Measurements from ENCODE around the gene CRACDL. TPM values are rescaled to one million over a fixed set of nuclear protein-coding genes. Genes with fewer than 3 reads are reported as not detected.

CRACDL gene
- total and polyA plus RNA-seq, 2 donors (not counting 3 experiments of a cell fraction or from before 2014, with no cell fraction given), result 0.92 to 6.3 TPM

GRCh38 chr2:98757904-98758421 lies 178.1 kb downstream of the CRACDL start:
- Histone ChIP-seq H3K9me3 (replicated peaks; ENCODE audit: control insufficient read depth, insufficient read depth, low read length) (no peaks in the 10 kb centered on the region), H4K20me1 (replicated peaks; ENCODE audit: control insufficient read depth, extremely low read depth, insufficient read depth, low read length) (no peaks in the 10 kb centered on the region), H3K9ac (replicated peaks; ENCODE audit: extremely low read depth, insufficient read depth, low read length) (peak overlapping the region; percentile 35), H3K36me3 (ENCODE audit: control insufficient read depth in 2 of 2, extremely low read depth in 1 of 2, insufficient read depth in 2 of 2, low read length in 2 of 2) (no peaks in the 10 kb centered on the region), H3K27ac (ENCODE audit: insufficient read depth, low read depth, low read length) (peak overlapping the region; percentile 66), H3K4me3 (replicated peaks in 1 of 3; ENCODE audit: insufficient read depth in 1 of 3, low read depth in 1 of 3, low read length in 3 of 3) (no peak overlapping the region), H3K4me2 (ENCODE audit: insufficient read depth, low read length) (peak overlapping the region; percentile 40), H3K4me1 (ENCODE audit: control insufficient read depth, extremely low read depth, insufficient read depth, low read length) (peaks cover 20% of the 10 kb centered on the region), H2AFZ (ENCODE audit: low read depth, low read length) (peak overlapping the region; percentile 7), H3K9me1 (replicated peaks; ENCODE audit: control insufficient read depth, extremely low read depth, insufficient read depth, low read length) (no peaks in the 10 kb centered on the region), H3K79me2 (ENCODE audit: control insufficient read depth, insufficient read depth, low read length) (no peaks in the 10 kb centered on the region), H3K27me3 (ENCODE audit: control insufficient read depth in 2 of 2, insufficient read depth in 2 of 2, low read length in 2 of 2) (no peaks in the 10 kb centered on the region)
- ChIA-PET POLR2A (no interaction called here), CTCF (interaction anchor here (0.7 to 3.2 kb wide), 16 partner anchors 9 to 159 kb away, joined by 3 to 17 read pairs (median 4); partner anchors contain the start of gene MGAT4A)
- FAIRE-seq (peak; percentile 93), DNase-seq (ENCODE audit: low read depth, low spot score) (peak; percentile 98)
- intact Hi-C loops (cut with micrococcal nuclease) (loop anchor here (1.0 to 10.0 kb wide), 9 partner anchors 10 to 577 kb away; partner anchors contain the start of genes EIF5B and TXNDC9), dilution Hi-C loops (cut with MboI; ENCODE audit: extremely low pct_ligation_motif_present, low sequenced_read_pairs) (no loop called here)
- TF ChIP-seq JUN (IDR thresholded peaks at IDR 0.05; ENCODE audit: borderline replicate concordance, insufficient read depth, insufficient read length, low read depth) (peak; percentile 90), POLR2AphosphoS5 (IDR thresholded peaks at IDR 0.05; ENCODE audit: insufficient read depth, low read depth, low read length) (peak; percentile 96), CTCF (IDR thresholded peaks at IDR 0.05; ENCODE audit: extremely low read depth in 1 of 2, insufficient read depth in 1 of 2, low read depth in 1 of 2, low read length in 2 of 2) (peak in 1 of 2 donors; percentile 3), FOS (IDR thresholded peaks at IDR 0.05; ENCODE audit: borderline replicate concordance, insufficient read depth, low read length) (peak; percentile 95), POLR2A (IDR thresholded peaks at IDR 0.05; ENCODE audit: low read depth, low read length) (peak; percentile 62), EZH2 (IDR thresholded peaks at IDR 0.05; ENCODE audit: borderline replicate concordance, low read depth, low read length, severe bottlenecking) (no peak), MYC (IDR thresholded peaks at IDR 0.05; ENCODE audit: low read depth, low read length) (no peak), GATA2 (IDR thresholded peaks at IDR 0.05; ENCODE audit: insufficient read depth, insufficient read length, low read depth, low read length) (peak; percentile 60)
- BruUV-seq (replicated peaks), result no TSS peak
